NCI-H2107 treated with DMSO at 0.1 percent for 48 hours (cell line): Measurements from ENCODE around the gene MRPL41.
"Not testable (repeated sequence)": the region's sequence is repeated elsewhere in the genome, so short reads cannot be mapped to it uniquely, and the experiment has no call there.

Experiments used
- DNase-seq: peaks from one replicate; lab custom pipeline; 2025; ENCODE audit not compliant: unreplicated experiment; lab: John Stamatoyannopoulos, UW

The MRPL41 gene

GRCh38 chr9:137582286-137582860 lies 30.7 kb downstream of the MRPL41 start:
- no peak for DNase-seq

GRCh38 chr9:137583347-137583746 lies 31.7 kb downstream of the MRPL41 start:
- DNase-seq = no peak

GRCh38 chr9:137583957-137584356 lies 32.3 kb downstream of the MRPL41 start:
- no peak for DNase-seq

- no peak for DNase-seq
These were observed 35.2 kb downstream of the MRPL41 start for GRCh38 chr9:137586854-137587253.

GRCh38 chr9:137588311-137588710 lies 36.6 kb downstream of the MRPL41 start:
- DNase-seq = no peak

- DNase-seq = no peak
These were observed 37.2 kb downstream of the MRPL41 start for GRCh38 chr9:137588891-137589290.

GRCh38 chr9:137589441-137590122 lies 37.9 kb downstream of the MRPL41 start:
- DNase-seq = no peak

- DNase-seq = no peak
These were observed 38.4 kb downstream of the MRPL41 start for GRCh38 chr9:137590123-137590468.

GRCh38 chr9:137590469-137591383 lies 39.0 kb downstream of the MRPL41 start, which contains the start of gene ZMYND19:
ZMYND19 (minus strand) TSS chr9:137590512; CDS start chr9:137590263, 249 bp downstream.
- DNase-seq = peak; percentile 75

GRCh38 chr9:137592767-137593166 lies 41.1 kb downstream of the MRPL41 start:
- no peak for DNase-seq

GRCh38 chr9:137593176-137593575 lies 41.5 kb downstream of the MRPL41 start:
- DNase-seq = peak; percentile 89

- not testable (repeated sequence) for DNase-seq
These were observed 44.9 kb downstream of the MRPL41 start for GRCh38 chr9:137596577-137596976.

GRCh38 chr9:137598943-137599342 lies 47.3 kb downstream of the MRPL41 start:
- no peak for DNase-seq
